HG03520 (cell line): ENCODE measurements around the gene ARHGEF5.
"Not testable (repeated sequence)": the region's sequence is repeated elsewhere in the genome, so short reads cannot be mapped to it uniquely, and the experiment has no call there.

Source experiments
- ATAC-seq: cut with Tn5 transposase; IDR thresholded peaks from one replicate; pipeline ENCODE4 v1.9.1; 2021; ENCODE audit warnings: mild to moderate bottlenecking, moderate library complexity; ENCODE audit not compliant: unreplicated experiment

ARHGEF5 gene

DNA sequence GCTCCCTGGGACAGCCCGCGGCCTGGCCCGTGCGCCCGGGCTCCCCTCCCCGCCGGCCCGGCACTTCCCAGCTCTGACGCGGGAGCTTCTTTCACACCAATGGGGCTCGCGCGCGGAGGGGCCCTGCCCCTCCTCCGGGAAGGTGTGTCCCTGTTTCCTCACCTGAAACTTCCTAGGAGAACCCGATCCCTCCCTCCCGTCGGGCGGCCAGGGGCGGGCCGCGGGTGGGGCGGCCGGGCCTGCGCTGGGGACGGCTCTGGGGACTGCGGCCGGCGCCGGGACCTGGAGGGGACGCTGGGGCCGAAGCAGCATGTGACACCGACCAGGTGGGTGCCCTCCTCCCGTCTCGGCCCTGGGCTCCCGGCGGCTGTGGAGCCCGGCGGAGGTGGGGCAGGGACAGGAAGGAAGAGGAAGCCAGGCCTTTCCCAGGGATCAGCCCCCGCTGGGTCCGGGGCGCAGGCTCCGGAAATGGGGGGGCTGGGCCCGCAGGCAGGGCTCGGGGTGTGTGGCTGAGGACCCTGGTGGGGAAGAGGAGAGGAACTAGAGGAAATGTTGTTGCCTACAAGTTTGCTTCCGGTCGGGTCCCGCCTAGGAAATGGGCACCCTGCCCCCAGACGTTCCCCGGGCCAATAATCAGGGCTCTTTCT, at the start of gene ARHGEF5:
Gene ARHGEF5 (plus strand): TSS at position 227 of the 647 bp plus-strand sequence. CDS start 7,268 bp downstream, outside the sequence.
- peak; percentile 75 for ATAC-seq

DNA sequence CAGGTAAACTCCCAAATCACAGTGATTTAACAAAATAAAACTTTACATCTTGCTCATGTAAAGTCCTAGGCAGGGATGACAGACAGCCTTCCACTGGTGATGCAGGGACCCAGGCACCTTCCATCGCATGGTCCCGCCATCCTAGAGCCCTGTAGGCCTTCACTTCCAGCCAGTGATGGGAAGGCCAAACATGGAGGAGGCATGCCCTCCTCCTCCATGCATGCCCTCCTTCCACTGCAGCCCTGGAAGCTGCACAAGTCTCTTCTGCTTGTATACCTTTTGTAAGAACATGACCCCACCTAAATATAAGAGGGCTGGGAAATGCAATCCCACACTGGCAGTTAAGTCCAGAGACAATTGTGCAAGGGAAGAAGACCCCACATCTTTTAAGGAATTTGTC, 45.5 kb upstream of the ARHGEF5 start:
- ATAC-seq = not testable (repeated sequence)

DNA sequence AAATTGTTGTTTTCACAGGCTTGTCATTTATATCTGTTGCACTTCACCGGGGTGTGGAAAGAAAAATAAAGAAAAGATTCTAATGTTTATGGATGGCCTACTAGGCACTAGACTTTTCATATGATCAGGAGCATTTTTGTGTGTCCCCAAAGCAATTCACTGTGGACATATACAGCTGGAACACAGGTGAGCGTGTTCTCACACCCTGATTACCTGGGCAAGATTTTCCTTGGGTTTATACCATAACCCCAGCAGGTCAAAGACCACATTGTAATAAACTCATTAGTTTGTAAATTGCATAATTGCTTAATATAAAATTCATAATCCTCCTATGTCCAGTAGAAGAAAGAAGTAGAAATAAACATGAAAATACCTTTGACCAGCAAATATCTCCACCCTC, 44.0 kb upstream of the ARHGEF5 start:
- ATAC-seq = not testable (repeated sequence)

DNA sequence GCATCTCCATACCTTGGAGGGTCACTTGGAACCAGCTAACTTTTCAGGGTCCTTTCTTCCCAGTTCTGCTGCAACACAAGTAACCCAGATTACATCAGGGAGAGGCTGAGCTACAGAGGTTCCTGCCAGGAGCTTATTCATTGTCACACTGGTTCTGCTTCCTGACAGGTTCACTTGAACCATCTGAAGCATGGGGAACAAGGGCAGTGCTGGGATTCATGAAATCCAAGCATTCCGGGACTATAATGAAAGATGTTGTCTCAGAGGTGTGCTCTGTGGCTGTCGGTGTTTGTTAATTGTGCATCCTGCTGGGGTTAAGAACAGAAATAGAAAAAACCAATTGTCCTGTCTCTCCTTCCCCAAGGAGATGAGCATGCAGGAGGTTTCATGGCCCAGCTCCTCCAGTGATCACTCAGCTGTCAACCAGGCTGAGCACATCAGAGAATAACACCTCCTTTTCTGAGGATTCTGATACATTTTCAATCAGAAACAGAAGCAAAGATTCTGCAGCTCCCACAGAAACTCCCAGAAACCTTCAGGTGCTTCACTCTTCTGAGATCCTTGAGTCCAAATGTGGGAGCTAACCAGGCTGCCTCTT, 43.2 kb upstream of the ARHGEF5 start, which contains the start of gene OR2A1:
Gene OR2A1 (plus strand): TSS at position 548 of the 598 bp plus-strand sequence. CDS start 5,706 bp downstream, outside the sequence.
- ATAC-seq = not testable (repeated sequence)

DNA sequence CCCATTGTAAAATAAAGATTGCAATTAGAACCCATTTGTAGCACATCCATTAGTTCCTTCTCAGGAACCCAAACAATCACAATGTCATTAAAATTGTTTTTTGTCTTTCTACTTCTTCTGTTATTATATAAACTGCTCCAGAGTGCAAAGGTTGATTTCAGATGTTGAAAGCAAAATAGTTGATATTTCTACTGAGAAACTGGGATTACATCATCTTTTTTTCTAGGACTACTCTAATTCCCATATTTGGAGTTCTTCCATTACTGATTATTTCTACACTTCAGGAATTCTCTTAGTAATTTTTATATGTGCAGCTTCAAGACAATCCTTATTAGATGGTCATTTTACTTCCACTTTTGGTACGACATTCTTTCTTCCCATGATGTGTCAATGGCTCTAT, 37.7 kb upstream of the ARHGEF5 start:
- ATAC-seq = not testable (repeated sequence)

DNA sequence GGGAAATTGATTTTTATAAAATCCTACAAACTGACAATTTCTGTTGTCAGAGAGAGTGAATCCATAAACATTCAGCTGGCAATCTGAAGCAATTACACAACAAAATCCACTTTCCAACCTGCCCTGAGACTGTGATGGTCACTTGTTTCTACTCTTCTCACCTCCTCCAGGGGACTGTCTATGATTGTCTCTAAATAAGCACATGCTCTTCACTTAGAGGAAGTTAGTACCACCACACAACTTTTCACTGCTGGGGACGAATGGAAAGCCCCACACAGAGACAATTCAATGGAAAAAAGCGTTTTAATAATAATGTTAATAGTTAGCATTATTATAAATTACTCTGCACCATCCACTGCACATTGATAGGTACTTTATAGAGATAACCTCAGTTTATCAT, 35.7 kb upstream of the ARHGEF5 start:
- ATAC-seq = not testable (repeated sequence)

DNA sequence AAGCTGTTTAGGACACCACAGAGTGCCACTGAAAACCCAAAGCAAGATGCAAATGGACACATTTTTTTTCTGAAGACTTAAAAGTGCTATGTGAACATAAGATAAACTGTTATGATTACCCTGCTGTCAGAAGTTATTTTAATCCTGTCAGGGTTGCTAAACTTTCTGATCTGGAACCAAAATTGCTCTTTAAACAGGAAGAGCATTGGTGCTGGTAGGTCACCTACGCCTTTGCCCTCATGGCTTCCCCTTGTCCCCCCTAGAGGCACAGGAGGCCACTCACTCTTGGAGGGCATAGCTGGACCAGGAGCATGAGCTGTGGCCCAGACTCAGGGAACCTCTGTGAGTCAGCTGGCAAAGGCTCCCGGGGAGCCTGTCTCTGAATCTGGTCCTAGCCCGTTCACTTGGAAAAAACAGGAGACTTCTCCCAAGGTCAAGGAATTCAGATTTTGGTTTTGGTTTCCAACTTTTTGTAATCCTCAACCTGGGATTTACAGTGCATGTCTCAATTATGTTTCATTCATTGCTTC, 33.5 kb upstream of the ARHGEF5 start:
- not testable (repeated sequence) for ATAC-seq

DNA sequence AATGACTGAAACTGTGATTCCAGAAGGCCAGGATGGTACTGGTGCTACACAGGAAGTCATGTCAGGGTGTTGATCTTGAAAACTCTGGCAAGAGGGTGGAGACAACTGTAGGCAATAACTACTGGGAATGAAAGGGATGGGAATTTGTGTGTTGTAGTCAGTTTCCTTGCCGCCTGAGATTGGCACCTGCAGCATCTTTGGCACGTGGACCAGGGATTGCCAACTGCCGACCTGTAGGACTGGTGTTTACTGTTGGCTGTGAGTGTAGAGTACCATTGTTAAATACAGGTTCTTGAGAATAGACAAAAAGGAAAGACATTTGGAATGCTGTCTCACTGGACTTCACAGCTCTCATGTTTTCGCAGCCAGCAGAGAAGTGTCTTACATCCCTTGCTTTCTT, 31.8 kb upstream of the ARHGEF5 start:
- ATAC-seq = not testable (repeated sequence)

DNA sequence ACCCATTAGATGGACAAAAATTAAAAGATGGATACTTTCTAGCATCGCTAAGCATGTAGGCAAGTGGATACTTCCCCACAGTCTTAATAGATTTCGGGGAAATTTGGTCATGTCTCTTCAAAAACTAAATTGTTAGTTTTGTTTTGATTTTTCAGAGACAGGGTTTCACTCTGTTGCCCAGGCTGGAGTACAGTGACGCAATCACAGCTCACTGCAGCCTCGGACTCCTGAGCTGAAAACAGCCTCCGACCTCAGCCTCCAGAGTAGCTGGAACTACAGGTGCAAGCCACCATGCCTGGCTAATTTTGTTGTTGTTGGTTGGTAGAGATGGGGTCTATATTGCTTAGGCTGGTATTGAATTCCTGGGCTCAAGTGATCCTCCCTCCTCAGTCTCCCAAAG, 29.3 kb upstream of the ARHGEF5 start:
- not testable (repeated sequence) for ATAC-seq

DNA sequence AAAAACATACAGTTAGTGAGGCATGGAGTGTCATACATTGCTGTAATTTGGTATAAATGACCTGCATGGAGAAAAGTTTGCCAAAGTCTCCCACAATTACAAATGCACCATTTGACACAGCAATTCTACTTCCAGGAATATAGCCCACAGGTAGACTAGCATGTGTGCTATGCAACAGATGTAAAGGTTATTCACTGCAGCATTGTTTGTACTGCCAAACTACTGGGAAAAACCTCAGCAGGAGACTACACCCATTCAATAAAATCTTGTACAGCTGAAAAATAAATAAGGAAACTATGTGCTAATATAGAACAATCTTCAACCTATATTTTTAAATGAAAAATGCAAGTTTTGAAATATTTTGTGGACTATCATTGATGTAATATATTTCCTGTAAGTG, 25.2 kb upstream of the ARHGEF5 start:
- ATAC-seq = not testable (repeated sequence)

DNA sequence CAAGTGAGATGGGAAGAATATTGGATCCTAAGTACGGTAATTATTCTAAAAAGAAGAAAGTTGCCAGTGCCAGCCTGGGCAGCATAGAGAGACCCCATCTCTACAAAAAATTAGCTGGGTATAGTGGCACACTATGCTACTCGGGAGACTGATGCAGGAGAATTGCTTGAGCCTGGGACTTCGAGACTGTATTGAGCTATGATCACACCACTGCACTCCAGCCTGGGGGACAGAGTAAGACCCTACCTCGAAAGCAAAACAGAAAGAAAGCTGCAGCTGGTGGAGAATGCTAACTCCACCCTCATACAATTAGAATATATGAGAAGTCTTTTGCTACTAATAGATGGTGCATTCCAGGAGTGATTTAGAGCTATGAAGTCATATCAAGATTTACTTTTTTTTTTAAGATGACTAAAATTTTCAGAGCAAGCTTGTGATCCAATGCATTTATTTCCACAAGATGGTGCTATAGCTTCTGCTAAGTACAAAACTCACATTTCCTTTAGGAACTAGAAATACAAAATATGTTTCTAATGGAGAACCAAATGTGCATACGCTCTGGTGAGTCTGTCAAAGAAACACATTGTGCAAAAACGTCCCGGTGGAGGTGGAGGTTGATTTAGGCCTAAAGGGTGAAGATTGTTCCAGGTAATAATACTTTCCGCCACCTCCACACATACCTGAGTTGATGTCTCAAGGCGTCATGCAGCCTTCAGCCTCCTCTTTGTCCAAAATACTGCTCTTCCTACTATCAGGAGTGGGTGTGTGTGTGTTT, 23.8 kb upstream of the ARHGEF5 start:
- peak; percentile 49 for ATAC-seq

DNA sequence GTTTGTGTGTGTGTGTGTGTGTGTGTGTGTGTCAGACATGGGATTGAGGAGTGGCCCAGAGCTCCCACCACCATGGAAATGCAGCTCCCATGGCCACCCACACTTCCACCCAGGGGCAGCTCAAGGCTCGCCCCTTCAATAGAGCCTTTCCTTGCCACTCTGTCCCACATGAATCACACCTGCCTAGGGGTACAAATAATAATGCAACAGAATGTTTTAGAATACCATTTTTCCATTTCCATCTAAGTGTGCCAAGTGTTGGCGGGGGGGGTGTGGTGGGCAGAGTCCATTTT, 23.3 kb upstream of the ARHGEF5 start:
- not testable (repeated sequence) for ATAC-seq

DNA sequence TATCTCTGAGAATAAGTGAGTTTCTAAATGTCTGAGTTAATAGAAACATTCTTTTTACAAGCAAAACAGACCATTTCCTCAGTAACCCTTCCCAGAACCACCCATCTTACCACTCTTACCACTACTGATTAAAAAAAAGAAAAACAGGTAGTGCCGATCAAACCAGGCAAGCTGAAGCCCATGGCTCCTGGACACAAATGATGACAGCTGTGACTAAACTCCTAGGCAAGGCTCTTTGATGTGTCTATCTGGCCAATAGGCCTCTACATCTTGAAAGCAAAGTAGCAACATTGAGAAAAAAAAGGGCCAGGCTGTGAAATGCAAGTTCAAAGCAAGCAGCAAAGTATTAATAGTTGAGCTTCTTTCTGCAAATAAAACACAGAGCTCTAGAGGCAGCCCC, 6.6 kb upstream of the ARHGEF5 start:
- ATAC-seq = not testable (repeated sequence)

DNA sequence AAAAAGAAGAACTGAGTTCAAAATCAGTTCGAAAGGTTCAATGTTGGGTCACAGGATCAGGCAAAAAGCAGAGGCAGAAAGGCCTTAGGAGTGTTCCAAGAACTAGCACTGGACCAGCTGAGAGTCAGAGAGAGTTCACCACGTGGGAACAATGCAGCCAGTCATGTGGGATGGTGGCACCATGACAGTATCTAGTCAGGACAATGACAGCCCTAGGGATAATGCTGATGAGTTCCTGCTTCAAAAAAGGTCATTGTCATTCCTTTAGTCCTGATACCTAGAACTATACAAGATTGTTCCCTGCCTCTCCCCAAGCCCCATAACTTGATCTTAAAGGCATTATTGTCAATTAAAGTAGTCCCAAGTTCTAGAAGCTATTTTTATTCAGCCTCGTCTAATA, 3.5 kb upstream of the ARHGEF5 start:
- ATAC-seq = not testable (repeated sequence)

DNA sequence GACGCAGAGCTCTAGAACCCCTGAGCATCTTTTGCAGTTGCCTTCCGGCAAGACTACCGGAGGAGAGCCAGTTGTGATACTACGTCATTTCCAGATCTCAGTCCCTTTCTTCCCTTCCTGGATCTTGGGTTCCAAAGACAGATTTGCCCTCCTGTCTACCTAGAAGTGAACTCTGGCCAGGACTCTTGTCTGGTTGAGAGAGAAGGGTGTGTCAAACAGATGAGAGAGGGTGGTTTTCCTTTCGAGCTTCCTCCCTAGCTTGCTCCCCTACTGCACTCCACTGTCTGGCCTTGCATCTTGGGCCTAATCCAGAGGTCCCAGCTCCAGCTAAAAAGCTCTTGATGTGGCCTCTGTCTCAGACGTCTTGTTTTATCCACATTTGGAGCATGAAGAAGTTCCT, 983 bp downstream of the ARHGEF5 start:
- ATAC-seq = not testable (repeated sequence)

DNA sequence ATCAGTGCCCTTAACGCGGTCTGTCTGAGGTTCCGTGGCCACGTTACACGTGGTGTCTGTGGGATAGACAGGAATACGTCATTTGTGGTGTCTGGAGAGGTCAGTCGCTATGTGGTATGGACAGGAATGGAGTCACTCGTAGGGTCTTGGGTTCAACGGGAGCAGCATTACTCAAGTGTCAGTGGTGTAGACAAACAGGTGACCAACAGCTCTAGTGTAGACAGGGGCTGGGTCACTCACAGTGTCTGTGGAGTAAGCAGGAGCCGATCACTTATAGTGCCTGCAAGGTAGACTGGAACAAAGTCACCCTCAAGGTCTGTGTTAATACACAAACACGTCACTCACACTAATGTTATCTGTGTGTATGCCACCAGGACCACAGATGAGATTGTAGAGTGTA, 1.7 kb downstream of the ARHGEF5 start:
- ATAC-seq = not testable (repeated sequence)

DNA sequence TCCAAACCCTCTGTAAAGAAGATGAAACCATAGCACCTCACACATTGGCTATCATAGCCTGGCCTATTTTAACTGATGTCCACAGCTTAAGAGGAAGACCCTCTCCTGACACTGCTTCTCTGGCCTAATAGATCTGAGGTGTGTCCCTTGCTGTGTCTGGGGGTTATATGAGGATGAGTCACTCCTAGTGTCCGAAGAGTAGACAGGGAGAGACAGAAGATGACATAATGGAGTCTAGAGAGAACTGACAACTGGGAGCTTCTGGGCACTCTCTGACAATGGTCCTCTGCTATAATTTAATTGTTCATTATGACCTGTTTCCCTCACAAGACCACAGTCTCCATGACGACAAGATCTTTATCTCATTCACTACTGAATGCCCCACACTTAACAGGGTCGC, 6.9 kb downstream of the ARHGEF5 start:
- not testable (repeated sequence) for ATAC-seq

DNA sequence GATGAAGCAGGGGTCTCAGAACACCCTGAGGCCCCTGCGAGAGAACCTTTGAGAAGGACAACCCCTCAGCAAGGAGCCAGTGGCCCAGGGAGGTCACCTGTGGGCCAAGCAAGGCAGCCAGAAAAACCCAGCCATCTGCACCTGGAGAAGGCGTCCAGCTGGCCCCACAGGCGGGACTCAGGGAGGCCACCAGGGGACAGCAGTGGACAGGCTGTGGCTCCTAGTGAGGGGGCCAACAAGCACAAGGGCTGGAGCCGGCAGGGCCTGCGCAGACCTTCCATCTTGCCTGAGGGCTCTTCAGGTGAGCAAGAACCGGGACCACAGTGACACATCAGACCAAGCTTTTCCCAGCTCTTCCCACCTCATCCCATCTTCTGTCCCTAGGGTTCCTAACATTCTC, 10.3 kb downstream of the ARHGEF5 start:
- not testable (repeated sequence) for ATAC-seq

DNA sequence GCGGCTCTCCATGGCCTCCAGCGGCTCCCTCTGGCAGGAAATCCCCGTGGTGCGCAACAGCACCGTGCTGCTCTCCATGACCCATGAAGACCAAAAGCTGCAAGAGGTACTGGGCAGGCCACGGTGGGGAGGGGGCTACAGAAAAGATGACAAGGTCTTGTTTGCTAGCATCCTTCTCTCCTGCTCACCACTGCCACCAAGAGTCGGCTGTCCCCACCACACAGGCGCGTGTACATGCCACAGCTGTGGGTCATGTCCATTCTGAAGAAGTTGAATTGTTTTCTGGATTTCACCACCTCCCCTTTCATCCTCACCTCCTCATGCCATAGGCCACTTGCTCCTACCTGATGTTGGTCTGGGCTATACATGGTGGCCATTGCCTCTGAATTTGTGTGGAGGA, 12.0 kb downstream of the ARHGEF5 start:
- ATAC-seq = not testable (repeated sequence)

DNA sequence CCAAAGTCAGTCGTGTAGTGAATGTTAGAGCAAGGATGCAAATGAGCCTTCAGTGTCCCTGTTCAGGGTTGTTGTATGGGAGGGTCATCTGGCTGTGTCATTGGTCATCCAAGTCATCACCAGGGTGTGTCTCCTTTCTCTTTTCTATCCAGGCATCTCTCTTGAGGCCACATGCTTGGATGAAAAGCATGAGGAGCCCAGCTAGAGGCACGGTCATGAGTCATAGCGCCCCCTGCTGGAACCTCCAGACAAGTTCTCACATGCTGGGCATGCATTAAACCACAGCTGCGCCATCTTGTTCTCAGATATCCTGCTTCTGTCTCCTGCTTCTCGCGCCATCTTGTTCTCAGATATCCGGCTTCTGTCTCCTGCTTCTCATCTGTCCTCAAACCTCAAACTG, 14.0 kb downstream of the ARHGEF5 start:
- ATAC-seq = not testable (repeated sequence)

DNA sequence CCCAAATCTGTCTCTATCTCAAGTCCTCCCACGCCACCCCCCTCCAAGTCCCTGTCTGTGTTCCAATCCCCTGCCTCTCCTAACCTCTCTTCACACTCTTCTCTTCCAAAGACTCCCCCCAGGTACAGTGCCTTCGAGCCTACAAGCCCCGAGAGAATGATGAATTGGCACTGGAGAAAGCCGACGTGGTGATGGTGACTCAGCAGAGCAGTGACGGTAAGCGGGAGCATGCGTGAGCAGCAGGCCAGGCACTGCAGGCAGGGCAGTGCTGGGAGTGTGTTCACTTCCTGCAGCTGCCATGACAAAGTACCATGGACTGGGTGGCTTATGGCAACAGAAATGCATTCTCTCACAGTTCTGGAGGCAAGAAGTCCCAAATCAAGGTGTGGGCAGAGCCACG, 23.4 kb downstream of the ARHGEF5 start:
- no peak for ATAC-seq
